Ecto neural progenitor cell (in vitro differentiated cells): ENCODE results near the gene XAB2.
"Not testable (repeated sequence)": the region's sequence is repeated elsewhere in the genome, so short reads cannot be mapped to it uniquely, and the experiment has no call there.

Experiments
- DNase-seq: peaks from one replicate; pipeline ENCODE4 v3.0.0-alpha.2; 2018; ENCODE audit warnings: low spot score

The XAB2 gene

GRCh38 chr19:7611541-7612279, 17.6 kb downstream of the XAB2 start:
- DNase-seq: no peak

DNA sequence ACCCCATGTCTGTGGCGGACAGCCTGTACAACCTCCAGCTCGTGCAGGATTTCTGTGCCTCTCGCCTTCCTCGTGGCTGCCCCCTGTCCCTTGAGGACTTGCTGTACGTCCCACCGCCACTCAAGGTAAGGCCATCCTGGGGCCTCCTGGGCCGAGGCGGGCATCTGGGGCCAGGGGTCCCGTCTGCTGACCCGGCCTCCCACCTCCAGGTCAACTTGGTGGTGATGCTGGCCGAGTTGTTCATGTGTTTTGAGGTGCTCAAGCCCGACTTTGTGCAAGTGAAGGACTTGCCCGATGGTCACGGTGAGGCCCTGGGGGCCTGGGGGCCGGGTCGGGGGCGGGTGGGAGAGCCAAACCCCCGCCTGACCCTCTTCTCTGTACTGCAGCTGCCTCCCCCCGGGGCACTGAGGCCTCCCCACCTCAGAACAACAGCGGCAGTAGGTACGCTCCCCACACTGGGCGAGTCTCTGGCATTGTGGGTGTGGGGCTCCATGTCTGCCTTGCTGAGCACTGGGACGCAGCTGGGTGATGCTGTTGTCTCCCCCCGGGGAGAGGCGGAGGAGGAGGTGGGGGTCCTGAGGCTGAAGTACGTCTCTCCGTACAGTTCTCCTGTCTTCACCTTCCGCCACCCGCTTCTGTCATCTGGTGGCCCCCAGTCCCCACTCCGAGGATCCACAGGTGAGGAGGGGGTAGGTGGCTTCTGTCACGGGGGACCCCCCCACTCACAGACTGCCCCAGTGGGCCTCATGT, 18.7 kb downstream of the XAB2 start:
- DNase-seq: no peak

DNA sequence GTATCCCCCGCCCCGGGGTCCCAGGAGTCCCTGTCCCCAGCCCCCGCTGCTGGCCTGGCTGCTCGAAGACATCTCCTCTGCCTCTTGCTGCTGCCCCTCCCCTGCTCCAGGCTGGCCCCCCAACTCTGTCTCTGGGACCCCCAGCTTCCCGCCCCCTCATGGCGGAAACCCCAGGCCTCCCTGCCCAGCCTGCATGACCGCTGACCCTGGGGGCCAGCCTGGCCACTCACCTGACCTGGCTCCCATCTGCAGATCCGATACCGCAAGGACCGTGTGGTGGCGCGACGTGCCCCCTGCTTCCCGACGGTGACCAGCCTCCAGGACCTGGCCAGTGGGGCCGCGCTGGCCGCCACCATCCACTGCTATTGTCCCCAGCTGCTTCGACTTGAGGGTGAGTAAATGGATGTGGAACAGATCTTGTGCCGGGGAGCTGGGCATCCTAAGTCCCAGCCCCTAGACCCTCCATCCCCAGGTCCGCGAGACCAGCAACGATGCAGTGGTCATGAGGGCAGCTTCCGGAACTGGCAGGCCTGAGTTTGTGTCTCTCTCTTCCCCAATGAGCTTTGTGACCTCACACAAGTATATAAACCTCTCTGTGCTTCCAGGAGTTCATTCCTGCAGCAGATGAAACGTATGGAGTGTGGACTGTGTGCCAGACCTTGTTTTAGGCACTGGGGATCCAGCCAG, 21.3 kb downstream of the XAB2 start:
- DNase-seq: no peak

DNA sequence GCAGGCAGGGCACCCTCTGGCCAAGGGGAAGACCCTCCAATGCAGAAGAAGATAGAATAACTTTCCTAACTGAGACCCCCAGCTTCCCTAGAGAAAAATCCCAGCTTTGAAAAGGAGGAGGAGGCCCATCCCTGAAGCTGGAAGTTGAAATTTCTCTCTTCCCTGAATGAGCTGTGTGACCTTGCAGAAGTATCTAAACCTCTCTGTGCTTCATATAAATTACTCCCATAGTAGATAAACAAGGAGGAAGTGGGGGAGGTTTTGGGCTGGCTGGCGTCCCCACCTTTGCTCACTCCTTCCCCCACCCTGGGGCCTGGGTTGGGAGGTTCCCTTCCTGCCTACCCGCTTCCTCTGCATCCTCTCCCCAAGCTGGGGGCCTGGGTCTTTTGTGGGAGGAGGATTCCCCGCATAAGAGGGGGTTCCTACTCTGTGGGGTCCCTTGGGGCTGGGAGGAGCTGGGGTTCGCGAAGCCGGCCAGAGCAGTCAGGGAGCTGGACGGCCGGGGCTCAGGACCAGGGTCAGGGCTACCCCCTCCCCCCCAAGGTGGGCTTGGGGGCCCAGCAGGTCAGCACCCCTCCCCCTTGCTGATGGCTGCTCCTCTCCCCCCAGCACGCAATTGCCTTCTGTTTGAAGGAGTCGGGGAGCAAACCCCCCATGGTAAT, 22.0 kb downstream of the XAB2 start:
- DNase-seq: no peak

- DNase-seq: no peak
These were observed 23.1 kb downstream of the XAB2 start for GRCh38 chr19:7606289-7606688.

DNA sequence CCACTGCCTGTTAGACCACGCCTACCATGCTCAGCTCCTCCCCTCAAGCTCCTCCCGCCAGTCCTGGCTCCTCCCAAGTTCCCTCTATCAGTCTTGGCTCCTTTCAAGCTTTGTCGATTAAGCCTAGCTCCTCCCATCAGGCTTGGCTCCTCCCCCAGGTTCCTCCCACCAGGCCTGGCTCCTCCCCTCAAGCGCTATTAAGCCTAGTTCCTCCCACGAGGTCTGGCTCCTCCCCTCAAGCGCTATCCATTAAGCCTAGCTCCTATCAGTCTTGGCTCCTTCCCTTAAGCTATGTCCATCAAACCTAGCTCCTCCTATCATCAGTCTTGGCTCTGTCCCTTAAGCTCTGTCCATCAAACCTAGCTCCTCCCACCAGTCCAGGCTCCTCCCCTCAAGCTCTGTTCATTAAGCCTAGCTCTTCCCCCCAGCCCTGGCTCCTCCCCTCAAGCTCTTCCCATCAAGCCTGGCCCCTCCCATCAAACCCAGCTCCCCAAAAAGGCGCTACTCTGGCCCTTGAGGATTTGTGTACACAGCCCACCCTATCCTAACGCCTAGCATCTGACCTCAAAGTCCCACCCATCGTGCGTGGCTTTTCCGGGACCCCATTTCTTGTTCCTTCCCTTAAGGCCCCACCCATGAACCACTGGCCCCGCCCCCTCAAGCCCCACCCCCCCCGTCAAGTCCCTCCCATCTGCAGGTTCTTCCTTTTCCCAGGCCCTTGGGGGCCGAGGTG, 23.7 kb downstream of the XAB2 start:
- DNase-seq: peak; percentile 48

- no peak for DNase-seq
These were observed 25.4 kb downstream of the XAB2 start for GRCh38 chr19:7603919-7604318.

DNA sequence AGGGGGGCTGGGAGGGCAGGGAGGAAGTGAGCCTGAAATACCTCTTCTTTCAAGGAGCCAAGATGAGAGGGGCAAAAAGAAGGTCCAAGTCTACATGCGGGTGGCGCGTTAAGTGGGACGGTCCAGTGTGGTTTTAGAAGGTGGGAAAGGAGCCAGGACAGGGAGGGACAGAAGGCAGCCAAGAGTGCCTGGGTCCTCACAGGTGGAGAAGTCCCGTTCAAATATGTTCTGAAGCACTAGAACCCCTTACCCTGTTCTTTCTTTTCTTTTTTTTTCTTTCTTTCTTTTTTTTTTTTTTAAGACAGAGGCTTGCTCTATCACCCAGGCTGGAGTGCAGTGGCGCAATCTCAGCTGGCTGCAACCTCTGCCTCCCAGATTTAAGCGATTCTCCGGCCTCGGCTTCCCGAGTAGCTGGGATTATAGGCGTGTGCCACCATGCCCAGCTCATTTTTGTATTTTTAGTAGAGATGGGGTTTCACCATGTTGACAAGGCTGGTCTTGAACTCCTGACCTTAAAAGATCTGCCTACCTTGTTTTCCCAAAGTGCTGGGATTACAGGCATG, 26.3 kb downstream of the XAB2 start:
- no peak for DNase-seq

- DNase-seq: no peak
These were observed 27.0 kb downstream of the XAB2 start for GRCh38 chr19:7602240-7602934.

DNA sequence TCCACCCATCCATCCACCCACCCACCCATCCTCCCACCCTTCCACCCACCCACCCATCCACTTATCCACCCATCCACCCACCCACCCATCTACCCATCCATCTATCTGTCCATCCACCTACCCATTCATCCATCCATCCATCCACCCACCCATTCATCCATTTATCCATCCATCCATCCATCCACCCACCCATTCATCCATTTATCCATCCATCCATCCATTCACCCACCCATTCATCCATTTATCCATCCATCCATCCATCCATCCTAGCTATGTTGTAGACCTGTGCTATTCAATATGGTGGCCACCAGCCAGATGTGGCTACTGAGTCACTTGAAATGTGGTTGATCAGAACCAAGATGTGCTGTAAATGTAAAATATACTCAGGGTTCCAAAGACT, 28.6 kb downstream of the XAB2 start:
- no peak for DNase-seq

DNA sequence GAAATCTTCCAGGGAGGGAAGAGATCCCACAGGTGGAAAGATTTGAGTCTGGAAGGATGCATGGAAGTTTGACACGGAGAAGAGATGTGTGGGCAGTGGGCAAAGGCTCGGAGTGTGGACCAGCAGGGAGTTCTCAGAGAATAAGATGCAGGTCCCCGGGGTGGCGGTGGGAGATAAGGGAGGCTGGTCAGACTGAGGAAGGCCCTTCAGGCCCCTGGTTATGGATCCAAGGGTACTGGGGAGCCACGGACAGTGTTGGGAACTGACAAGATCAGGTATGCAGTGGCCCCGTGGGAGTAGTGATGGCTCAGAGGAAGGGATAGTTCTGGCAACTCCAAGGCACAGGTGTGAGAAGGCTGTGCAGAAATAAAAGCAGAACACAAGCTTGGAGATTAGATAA, 31.2 kb downstream of the XAB2 start:
- no peak for DNase-seq

GRCh38 chr19:7597689-7598088, 31.7 kb downstream of the XAB2 start:
- no peak for DNase-seq

- DNase-seq: no peak
These were observed 33.0 kb downstream of the XAB2 start for GRCh38 chr19:7596211-7596937.

GRCh38 chr19:7595466-7596133, 33.7 kb downstream of the XAB2 start, which contains the start of gene CAMSAP3:
TSS of gene CAMSAP3 (plus strand) at chr19:7595863. CDS start at chr19:7596003, 140 bp downstream.
- DNase-seq: peak; percentile 87

GRCh38 chr19:7590256-7590655, 39.1 kb downstream of the XAB2 start:
- DNase-seq: no peak

DNA sequence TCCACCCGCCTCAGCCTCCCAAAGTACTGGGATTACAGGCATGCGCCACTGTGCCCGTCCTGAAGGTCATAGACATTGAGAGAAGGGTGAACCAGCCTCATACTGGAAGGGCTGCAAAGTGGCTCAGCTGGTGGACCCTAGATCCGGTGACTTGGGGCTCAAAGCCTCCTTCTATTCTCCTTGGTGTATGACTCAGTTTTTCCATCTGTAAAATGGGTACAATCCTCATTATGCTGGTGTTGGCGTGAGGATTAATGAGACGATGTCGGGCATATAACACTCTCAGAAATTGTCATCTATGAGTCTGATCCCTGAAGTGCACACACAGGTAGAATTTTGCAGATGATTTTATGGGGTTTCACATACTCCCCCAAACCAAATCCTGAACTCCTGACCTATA, 39.5 kb downstream of the XAB2 start:
- no peak for DNase-seq

DNA sequence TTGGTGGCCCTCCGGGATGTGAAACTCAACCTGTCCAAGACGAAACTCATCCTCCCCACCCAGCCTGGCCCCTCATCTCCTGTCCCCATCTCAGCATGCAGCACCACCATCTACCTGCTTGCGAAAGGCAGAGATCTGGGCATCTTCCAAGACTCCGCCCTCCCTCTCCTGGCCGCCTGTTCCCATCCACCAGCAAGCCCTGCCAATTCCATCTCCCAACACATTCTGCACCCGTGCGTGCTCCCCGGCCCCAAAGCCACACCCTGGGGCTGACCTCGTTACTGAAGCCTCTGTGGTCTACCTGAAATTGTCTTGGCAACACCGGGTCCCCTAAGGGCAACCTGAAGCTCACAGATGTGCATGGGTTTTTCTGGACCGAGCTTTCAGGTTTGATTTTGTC, 46.9 kb downstream of the XAB2 start:
- no peak for DNase-seq

DNA sequence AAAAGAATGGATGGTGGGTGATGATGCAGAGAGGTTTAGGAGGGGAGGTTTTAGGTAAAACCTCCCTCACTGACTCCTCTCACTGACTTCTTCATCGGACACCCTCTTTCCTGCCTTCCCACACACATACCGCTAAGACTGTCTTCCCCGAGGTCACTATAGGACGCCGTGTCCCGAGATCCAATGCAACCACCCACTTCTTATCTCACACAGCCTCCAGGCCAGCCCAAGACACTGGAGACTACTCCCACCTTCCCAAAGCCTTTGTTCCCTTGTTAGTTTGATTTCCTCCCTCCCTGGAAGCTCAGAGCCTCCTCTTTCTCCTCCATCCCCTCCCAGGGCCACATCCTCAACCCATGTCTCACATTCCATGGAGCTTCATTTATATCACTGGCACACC, 50.2 kb downstream of the XAB2 start:
- no peak for DNase-seq

GRCh38 chr19:7578127-7578526, 51.2 kb downstream of the XAB2 start:
- no peak for DNase-seq

DNA sequence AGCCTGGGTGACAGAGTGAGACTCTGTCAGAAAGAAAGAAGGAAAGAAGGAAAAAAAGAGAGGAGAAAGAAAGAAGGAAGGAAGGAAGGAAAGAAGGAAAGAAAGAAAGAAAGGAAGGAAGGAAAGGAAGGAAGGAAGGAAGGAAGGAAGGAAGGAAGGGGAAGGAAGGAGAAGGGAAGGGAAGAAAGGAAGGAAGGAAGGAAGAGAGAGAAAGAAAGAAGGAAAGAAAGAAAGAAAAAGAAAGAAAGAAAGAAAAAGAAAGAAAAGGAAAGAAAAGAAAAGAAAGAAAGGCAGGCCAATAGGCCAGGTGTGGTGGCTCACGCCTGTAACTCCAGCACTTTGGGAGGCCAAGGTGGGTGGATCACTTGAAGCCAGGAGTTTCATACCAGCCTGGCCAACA, 51.9 kb downstream of the XAB2 start:
- not testable (repeated sequence) for DNase-seq
